Transverse colon (tissue), 4 donors: ENCODE results near the gene ZNF346.

Experiments
- CTCF ChIP-seq, 5 experiments: fragments of 200-600 bp in 3 of 5; fragments of 450-650 bp in 2 of 5; sonication (generic) in 3 of 5; IDR thresholded peaks; 1 replicate in 2 of 5; 2 replicates in 3 of 5; pipeline ENCODE4 v1.5.1; 2016 to 2017; ENCODE audit warnings: antibody characterized with exemption in 5 of 5, inconsistent platforms in 3 of 5, mild to moderate bottlenecking in 2 of 5, moderate library complexity in 1 of 5
- POLR2A ChIP-seq: fragments of 450-650 bp; IDR thresholded peaks from one replicate; pipeline ENCODE4 v1.6.1; 2016; ENCODE audit warnings: antibody characterized with exemption, mild to moderate bottlenecking, moderate library complexity
- POLR2AphosphoS5 ChIP-seq, 3 donors: sonication (generic); formaldehyde crosslinking; IDR thresholded peaks; one replicate each; pipeline ENCODE4 v1.6.1; 2016; ENCODE audit warnings: antibody characterized with exemption in 3 of 3

- TF ChIP-seq CTCF (IDR thresholded peaks at IDR 0.05), result no peak
- no peak for TF ChIP-seq POLR2AphosphoS5 (IDR thresholded peaks at IDR 0.05)
- TF ChIP-seq POLR2A, result no peak
Measured at GRCh38 chr5:176987583-176987982, 34.9 kb upstream of the ZNF346 start.
